SK-N-SH treated with all-trans-retinoic acid at 6 μM for 48 hours (cell line): ENCODE results near the gene ZNF584.

Source experiments
- ATAC-seq: fragments of 200-7000 bp; cut with Tn5 transposase; 3 replicates; pipeline ENCODE4 v1.9.1; 2020; ENCODE audit warnings: mild to moderate bottlenecking, moderate library complexity
- CREB5 ChIP-seq: fragments of 250-450 bp; sonication (Bioruptor Pico); IDR thresholded peaks from 2 replicates; pipeline ENCODE4 v1.5.1; 2020; ENCODE audit warnings: low read depth, mild to moderate bottlenecking, moderate library complexity
- CSDC2 ChIP-seq: fragments of 250-450 bp; sonication (Bioruptor Pico); IDR thresholded peaks from 2 replicates; pipeline ENCODE4 v1.5.0; 2020; ENCODE audit warnings: mild to moderate bottlenecking, moderate library complexity
- CSRNP3 ChIP-seq: fragments of 250-450 bp; sonication (Bioruptor Pico); IDR thresholded peaks from 2 replicates; pipeline ENCODE4 v1.5.1; 2021; ENCODE audit warnings: mild to moderate bottlenecking, moderate library complexity
- ESRRG ChIP-seq: fragments of 250-450 bp; sonication (Bioruptor Pico); IDR thresholded peaks from 2 replicates; pipeline ENCODE4 v1.6.1; 2021; ENCODE audit warnings: mild to moderate bottlenecking
- GLIS3 ChIP-seq: fragments of 250-450 bp; sonication (Bioruptor Pico); IDR thresholded peaks from 2 replicates; pipeline ENCODE4 v1.5.0; 2020; ENCODE audit warnings: mild to moderate bottlenecking, moderate library complexity
- PATZ1 ChIP-seq: fragments of 250-450 bp; sonication (Bioruptor Pico); IDR thresholded peaks from 2 replicates; pipeline ENCODE4 v1.8.0; 2020; ENCODE audit warnings: mild to moderate bottlenecking, moderate library complexity, borderline replicate concordance
- POU6F1 ChIP-seq: fragments of 250-450 bp; sonication (Bioruptor Pico); IDR thresholded peaks from 2 replicates; pipeline ENCODE4 v1.8.0; 2021; ENCODE audit warnings: low read depth, mild to moderate bottlenecking, moderate library complexity, borderline replicate concordance
- PPARA ChIP-seq: fragments of 250-450 bp; sonication (Bioruptor Pico); IDR thresholded peaks from 2 replicates; pipeline ENCODE4 v1.5.0; 2020; ENCODE audit warnings: mild to moderate bottlenecking, borderline replicate concordance
- SNAI2 ChIP-seq: fragments of 250-450 bp; sonication (Bioruptor Pico); IDR thresholded peaks from 2 replicates; pipeline ENCODE4 v1.5.0; 2020; ENCODE audit warnings: mild to moderate bottlenecking, moderate library complexity
- TCF4 ChIP-seq: fragments of 250-450 bp; sonication (Bioruptor Pico); IDR thresholded peaks from 2 replicates; pipeline ENCODE4 v1.8.0; 2021; ENCODE audit warnings: mild to moderate bottlenecking, moderate library complexity, borderline replicate concordance
- TOX ChIP-seq: fragments of 250-450 bp; sonication (Bioruptor Pico); IDR thresholded peaks from 2 replicates; pipeline ENCODE4 v1.8.0; 2021; ENCODE audit warnings: mild to moderate bottlenecking, moderate library complexity, borderline replicate concordance
- TSHZ2 ChIP-seq: fragments of 250-450 bp; sonication (Bioruptor Pico); IDR thresholded peaks from 2 replicates; pipeline ENCODE4 v1.5.0; 2020; ENCODE audit warnings: mild to moderate bottlenecking, moderate library complexity
- ZC3H10 ChIP-seq: fragments of 250-450 bp; sonication (Bioruptor Pico); IDR thresholded peaks from 2 replicates; pipeline ENCODE4 v1.5.1; 2021; ENCODE audit warnings: mild to moderate bottlenecking, moderate library complexity
- ZFP3 ChIP-seq: fragments of 250-450 bp; sonication (Bioruptor Pico); IDR thresholded peaks from 2 replicates; pipeline ENCODE4 v1.5.0; 2020; ENCODE audit warnings: mild to moderate bottlenecking, moderate library complexity
- ZNF565 ChIP-seq: fragments of 450-650 bp; formaldehyde crosslinking; conservative IDR thresholded peaks from 2 replicates; pipeline ENCODE4 v1.5.0; 2020; ENCODE audit warnings: low read depth, mild to moderate bottlenecking, moderate library complexity
- ZNF70 ChIP-seq: fragments of 450-650 bp; formaldehyde crosslinking; IDR thresholded peaks from 2 replicates; pipeline ENCODE4 v1.5.0; 2020; ENCODE audit warnings: mild to moderate bottlenecking, moderate library complexity
- ZNF8 ChIP-seq: fragments of 450-650 bp; formaldehyde crosslinking; IDR thresholded peaks from 2 replicates; pipeline ENCODE4 v1.5.0; 2020; ENCODE audit warnings: mild to moderate bottlenecking, moderate library complexity

The ZNF584 gene

GRCh38 chr19:58394821-58395219, 13.6 kb upstream of the ZNF584 start:
- TF ChIP-seq ZC3H10 (CRISPR knock-in tag) = no peak
- no peak for TF ChIP-seq TSHZ2 (CRISPR knock-in tag)
- TF ChIP-seq PPARA (CRISPR knock-in tag) = no peak
- TF ChIP-seq ZFP3 (CRISPR knock-in tag) = no peak
- no peak for ATAC-seq

- TF ChIP-seq ZC3H10 (CRISPR knock-in tag) (peak; percentile 18; the same call in 1 of the 2 replicates), PATZ1 (CRISPR knock-in tag) (peak; percentile 74; the same call in 1 of the 2 replicates), GLIS3 (peak; percentile 26; the same call in 1 of the 2 replicates), CREB5 (CRISPR knock-in tag) (no peak), CSRNP3 (CRISPR knock-in tag) (peak; percentile 32; the same call in 1 of the 2 replicates), ESRRG (peak; percentile 12; the same call in 1 of the 2 replicates), ZNF565 (no peak), TCF4 (0 out of 2 replicates have a peak, but pooled peaks have one; percentile 11)
- TF ChIP-seq, all 23 proteins: peak for 6
- peak; percentile 11 for ATAC-seq
Measured at GRCh38 chr19:58395220-58395978, 13.1 kb upstream of the ZNF584 start, which contains the start of gene RNF225. Gene RNF225, plus strand, starts transcription at chr19:58395656. Its CDS starts 434 bp downstream, at chr19:58396090.

GRCh38 chr19:58395979-58396627, 12.3 kb upstream of the ZNF584 start:
- TF ChIP-seq ZC3H10 (CRISPR knock-in tag) (no peak), SNAI2 (CRISPR knock-in tag) (no peak), PPARA (CRISPR knock-in tag) (no peak), CREB5 (CRISPR knock-in tag) (no peak), ZNF565 (no peak), POU6F1 (no peak), CSDC2 (CRISPR knock-in tag) (no peak), ZFP3 (CRISPR knock-in tag) (no peak), ESRRG (no peak), TOX (no peak), ZNF8 (no peak), TSHZ2 (CRISPR knock-in tag) (no peak), ZNF70 (CRISPR knock-in tag) (no peak), TCF4 (no peak)
- ATAC-seq = peak; percentile 6
